Urothelium cell line (cell line): Measurements from ENCODE around the gene ATXN1.

ENCODE experiments used
- DNase-seq: peaks from one replicate; pipeline ENCODE4 v3.0.0; 2011; ENCODE audit warnings: low spot score, mixed read lengths
- FAIRE-seq: peaks from 2 replicates; lab custom pipeline; 2011; peaks lifted over from hg19 to GRCh38; lab: Jason Lieb, UNC

ATXN1 gene

GRCh38 chr6:16747232-16748024, 13.8 kb downstream of the ATXN1 start:
- FAIRE-seq: no peak

GRCh38 chr6:16746812-16747211, 14.4 kb downstream of the ATXN1 start:
- FAIRE-seq: no peak
- no peak for DNase-seq

More at GRCh38 chr6:16747232-16748024, 13.8 kb downstream of the ATXN1 start:
- DNase-seq: no peak

- FAIRE-seq (no peak), DNase-seq (no peak)
These were observed 14.9 kb downstream of the ATXN1 start for GRCh38 chr6:16746401-16746800.

- FAIRE-seq (no peak), DNase-seq (no peak)
These were observed 17.5 kb downstream of the ATXN1 start for GRCh38 chr6:16743664-16744210.

- FAIRE-seq (no peak), DNase-seq (no peak)
These were observed 19.1 kb downstream of the ATXN1 start for GRCh38 chr6:16742116-16742515.

- FAIRE-seq: no peak
These were observed 19.9 kb downstream of the ATXN1 start for GRCh38 chr6:16741112-16742016.

GRCh38 chr6:16740097-16740496, 21.2 kb downstream of the ATXN1 start:
- DNase-seq: no peak
- no peak for FAIRE-seq

More at GRCh38 chr6:16741112-16742016, 19.9 kb downstream of the ATXN1 start:
- DNase-seq: peak; percentile 73

- DNase-seq: no peak
- no peak for FAIRE-seq
These were observed 21.9 kb downstream of the ATXN1 start for GRCh38 chr6:16739329-16739801.

- DNase-seq (no peak), FAIRE-seq (no peak)
These were observed 23.3 kb downstream of the ATXN1 start for GRCh38 chr6:16737925-16738324.

GRCh38 chr6:16736856-16737775, 24.1 kb downstream of the ATXN1 start:
- DNase-seq (no peak), FAIRE-seq (no peak)

GRCh38 chr6:16735014-16735413, 26.2 kb downstream of the ATXN1 start:
- FAIRE-seq: no peak

GRCh38 chr6:16733085-16733484, 28.2 kb downstream of the ATXN1 start:
- FAIRE-seq (no peak), DNase-seq (no peak)

More at GRCh38 chr6:16735014-16735413, 26.2 kb downstream of the ATXN1 start:
- DNase-seq: no peak

GRCh38 chr6:16731478-16732051, 29.7 kb downstream of the ATXN1 start:
- FAIRE-seq (no peak), DNase-seq (no peak)

- FAIRE-seq: no peak
- no peak for DNase-seq
These were observed 30.4 kb downstream of the ATXN1 start for GRCh38 chr6:16730738-16731477.

GRCh38 chr6:16729744-16730143, 31.5 kb downstream of the ATXN1 start:
- no peak for DNase-seq
- no peak for FAIRE-seq

GRCh38 chr6:16729183-16729691, 32.0 kb downstream of the ATXN1 start:
- DNase-seq (no peak), FAIRE-seq (no peak)

- FAIRE-seq: no peak
- DNase-seq: no peak
These were observed 32.6 kb downstream of the ATXN1 start for GRCh38 chr6:16728513-16729182.

- FAIRE-seq (no peak), DNase-seq (no peak)
These were observed 33.3 kb downstream of the ATXN1 start for GRCh38 chr6:16727996-16728395.
